B cell (primary cell): ENCODE measurements around the gene RNF34.

Source experiments
- CTCF ChIP-seq: fragments of 200-600 bp; IDR thresholded peaks from one replicate; pipeline ENCODE4 v1.8.0; 2022; ENCODE audit warnings: antibody characterized with exemption, mild to moderate bottlenecking
- EZH2 ChIP-seq: IDR thresholded peaks from 2 replicates; pipeline ENCODE4 v1.6.1; 2012; ENCODE audit warnings: borderline replicate concordance, low read depth, mild to moderate bottlenecking, moderate library complexity, low read length; ENCODE audit not compliant: insufficient read depth, poor library complexity, severe bottlenecking

- no peak for TF ChIP-seq EZH2
- TF ChIP-seq CTCF, result no peak
Measured at GRCh38 chr12:121397521-121397920, 2.4 kb upstream of the RNF34 start.
